ENCODE data around the gene IQCM. TPM values are rescaled to one million over a fixed set of nuclear protein-coding genes. Genes with fewer than 3 reads are reported as not detected.

The IQCM gene
- total and polyA plus RNA-seq, 10 of the 15 experiments (the other 5 are each of a cell fraction or from before 2014, with no cell fraction given), result not detected

GRCh38 chr4:149845743-149846142 lies 30.1 kb upstream of the IQCM start:
- no peak for DNase-seq (ENCODE audit: low read depth, low spot score)
- no peaks in the 10 kb centered on the region for H3K79me2 ChIP-seq (ENCODE audit: control insufficient read depth, insufficient read depth, low read length)
- BruUV-seq (replicated peaks), result no TSS peak
- no peak overlapping the region for H2AFZ ChIP-seq (ENCODE audit: control insufficient read depth, low read depth, low read length)
- H3K9ac ChIP-seq (ENCODE audit: control insufficient read depth, insufficient read depth, low read length), result no peak overlapping the region
- POLR2A ChIA-PET, result no interaction called here
- intact Hi-C loops (cut with micrococcal nuclease; ENCODE audit: unreplicated experiment) (no loop called here), in situ Hi-C loops (cut with MboI) (no loop called here)
- no peak overlapping the region for H3K27ac ChIP-seq (ENCODE audit: control insufficient read depth, insufficient read depth)
- SMC1A ChIA-PET (ENCODE audit: uncharacterized antibody, unreplicated experiment), result no interaction called here
- no peak for ATAC-seq
- no peaks in the 10 kb centered on the region for H3K4me1 ChIP-seq (ENCODE audit: control insufficient read depth, insufficient read depth, low read length)
- H3K27me3 ChIP-seq (replicated peaks in 1 of 2; ENCODE audit: control insufficient read depth in 2 of 2, insufficient read depth in 2 of 2, low read length in 1 of 2), result no peaks in the 10 kb centered on the region
- H3K9me3 ChIP-seq (replicated peaks; ENCODE audit: control insufficient read depth, insufficient read depth, low read length), result no peaks in the 10 kb centered on the region
- no peak overlapping the region for H3K4me3 ChIP-seq
- H4K20me1 ChIP-seq (ENCODE audit: control insufficient read depth, insufficient read depth), result no peaks in the 10 kb centered on the region
- RAD21 ChIA-PET (ENCODE audit: unreplicated experiment), result no interaction called here
- CTCF ChIA-PET, result no interaction called here
- FAIRE-seq, result no peak
- no peaks in the 10 kb centered on the region for H3K36me3 ChIP-seq (ENCODE audit: control insufficient read depth in 2 of 2, insufficient read depth in 2 of 2, low read length in 1 of 2)
- H3K4me2 ChIP-seq (ENCODE audit: control insufficient read depth, insufficient read depth), result no peak overlapping the region
- TF ChIP-seq EGR1 (IDR thresholded peaks at IDR 0.05; ENCODE audit: borderline replicate concordance in 1 of 2, low read depth in 2 of 2, low read length in 2 of 2) (no peak), NFIC (IDR thresholded peaks at IDR 0.05; ENCODE audit: low read depth, low read length) (no peak), BMI1 (IDR thresholded peaks at IDR 0.05; ENCODE audit: borderline replicate concordance) (no peak), EP300 (IDR thresholded peaks at IDR 0.05; ENCODE audit: borderline replicate concordance in 1 of 2, control insufficient read depth in 1 of 2, low read depth in 2 of 2, low read length in 2 of 2) (no peak), PAX5 (IDR thresholded peaks at IDR 0.05; ENCODE audit: borderline replicate concordance, low read depth, low read length) (no peak), EZH2 (IDR thresholded peaks at IDR 0.05; ENCODE audit: borderline replicate concordance, control insufficient read depth, low read depth, low read length) (no peak), SMARCA5 (IDR thresholded peaks at IDR 0.05) (no peak), IKZF1 (conservative IDR thresholded peaks at IDR 0.05) (no peak), ZNF384 (IDR thresholded peaks at IDR 0.05; ENCODE audit: borderline replicate concordance, low read depth, low read length) (no peak), SKIL (IDR thresholded peaks at IDR 0.05; ENCODE audit: low read depth, poor library complexity, severe bottlenecking) (no peak), JUNB (IDR thresholded peaks at IDR 0.05) (no peak), ZSCAN29 (IDR thresholded peaks at IDR 0.05) (no peak), PKNOX1 (IDR thresholded peaks at IDR 0.05) (no peak), CUX1 (IDR thresholded peaks at IDR 0.05; ENCODE audit: insufficient replicate concordance, low read depth, low read length) (no peak)
